Gastrocnemius medialis (tissue), 4 donors: ENCODE measurements around the gene WSCD2. TPM values are rescaled to one million over a fixed set of nuclear protein-coding genes. Genes with fewer than 3 reads are reported as not detected.

Source experiments
- ATAC-seq, 2 donors: fragments of 150-250 bp; one replicate each; pipeline ENCODE4 v1.9.1; 2016
- DNase-seq, 2 donors: peaks; one replicate each; pipeline ENCODE4 v3.0.0-alpha.2; 2019
- H3K27ac ChIP-seq, 4 donors: fragments of 200-600 bp; sonication (generic); 1 replicate in 1 of 4; 2 replicates in 3 of 4; pipeline ENCODE4 v1.5.1; 2016 to 2018; ENCODE audit warnings: mild to moderate bottlenecking in 2 of 4, moderate library complexity in 1 of 4
- H3K27me3 ChIP-seq, 3 donors: fragments of 200-600 bp; sonication (generic) in 2 of 3; 1 replicate in 1 of 3; 2 replicates in 2 of 3; pipeline versions ENCODE4 v1.5.1 to v1.6.0; 2016 to 2019; ENCODE audit warnings: mild to moderate bottlenecking in 1 of 3, moderate library complexity in 1 of 3
- H3K36me3 ChIP-seq, 2 donors: fragments of 200-600 bp; sonication (generic) in 1 of 2; one replicate each; pipeline ENCODE4 v1.5.1; 2017 to 2018
- H3K4me1 ChIP-seq, 2 donors: fragments of 200-600 bp; sonication (generic) in 1 of 2; one replicate each; pipeline ENCODE4 v1.5.1; 2016 to 2017; ENCODE audit warnings: mild to moderate bottlenecking in 2 of 2
- H3K4me3 ChIP-seq, 4 donors: fragments of 200-600 bp; sonication (generic) in 3 of 4; 1 replicate in 1 of 4; 2 replicates in 3 of 4; pipeline ENCODE4 v1.5.1; 2016 to 2019; ENCODE audit warnings: mild to moderate bottlenecking in 2 of 4
- H3K9me3 ChIP-seq, 3 donors: fragments of 200-600 bp; sonication (generic) in 2 of 3; 1 replicate in 1 of 3; 2 replicates in 2 of 3; pipeline ENCODE4 v1.5.1; 2016 to 2019
- CTCF ChIP-seq, 5 experiments: fragments of 450-650 bp in 3 of 5; fragments of 200-600 bp in 2 of 5; sonication (generic) in 2 of 5; IDR thresholded peaks in 4 of 5; conservative IDR thresholded peaks in 1 of 5; 1 replicate in 4 of 5; 2 replicates in 1 of 5; pipeline ENCODE4 v1.5.1; 2016 to 2019; ENCODE audit warnings: antibody characterized with exemption in 5 of 5, mild to moderate bottlenecking in 3 of 5, moderate library complexity in 3 of 5
- POLR2A ChIP-seq, 2 donors: fragments of 450-650 bp; IDR thresholded peaks; one replicate each; pipeline ENCODE4 v1.6.1; 2017; ENCODE audit warnings: antibody characterized with exemption in 2 of 2, mild to moderate bottlenecking in 2 of 2, moderate library complexity in 2 of 2
- in situ Hi-C, 4 donors: fragments of 200-750 bp; cut with MboI; loops; one replicate each; pipeline versions ENCODE4 v1.15.0 to v1.8.0; 2017; ENCODE audit warnings: low sequenced_read_pairs in 4 of 4
- intact Hi-C: fragments of 100-400 bp; cut with DNase I; formaldehyde crosslinking; loops from one replicate; pipeline ENCODE4 v1.15.1; 2023; ENCODE audit warnings: low total_unique reads
- total RNA-seq, 4 donors: library from RNA; depleted of rRNA; stranded (reverse); fragments of >200 nt; gene quantifications; one replicate each; pipeline versions ENCODE4 v1.1.0 to v1.2.3, GENCODE V29; 2016

The WSCD2 gene
- total RNA-seq, 4 donors from 2014 or later = 0.10 TPM; not detected in 3

- TF ChIP-seq CTCF (IDR thresholded peaks at IDR 0.05 in 4 of 5, conservative IDR thresholded peaks at IDR 0.05 in 1 of 5) (no peak), POLR2A (IDR thresholded peaks at IDR 0.05) (no peak)
- H3K36me3 ChIP-seq = no peaks in the 10 kb centered on the region
- no peak for ATAC-seq
- no peaks in the 10 kb centered on the region for H3K27me3 ChIP-seq
- H3K4me3 ChIP-seq = no peak overlapping the region
- H3K4me1 ChIP-seq = no peaks in the 10 kb centered on the region
- no peak overlapping the region for H3K27ac ChIP-seq
- intact Hi-C loops (no loop called here), in situ Hi-C loops (no loop called here)
- no peaks in the 10 kb centered on the region for H3K9me3 ChIP-seq
- no peak for DNase-seq
These were observed 9.7 kb upstream of the WSCD2 start for GRCh38 chr12:108119126-108119973.

- Histone ChIP-seq H3K27ac (no peak overlapping the region), H3K27me3 (no peaks in the 10 kb centered on the region), H3K36me3 (no peaks in the 10 kb centered on the region), H3K4me3 (no peak overlapping the region), H3K9me3 (no peaks in the 10 kb centered on the region), H3K4me1 (no peaks in the 10 kb centered on the region)
- no peak for ATAC-seq
- no peak for TF ChIP-seq CTCF (IDR thresholded peaks at IDR 0.05 in 4 of 5, conservative IDR thresholded peaks at IDR 0.05 in 1 of 5)
- no peak for TF ChIP-seq POLR2A (IDR thresholded peaks at IDR 0.05)
- intact Hi-C loops (no loop called here), in situ Hi-C loops (no loop called here)
- no peak for DNase-seq
These were observed 8.9 kb upstream of the WSCD2 start for GRCh38 chr12:108119974-108120862.

GRCh38 chr12:108120863-108121165 lies 8.3 kb upstream of the WSCD2 start:
- Histone ChIP-seq H3K36me3 (no peaks in the 10 kb centered on the region), H3K4me3 (no peak overlapping the region), H3K27ac (no peak overlapping the region), H3K27me3 (peaks cover 0 to 3% (median 1%) of the 10 kb centered on the region in 3 donors), H3K4me1 (no peaks in the 10 kb centered on the region), H3K9me3 (no peaks in the 10 kb centered on the region)
- in situ Hi-C loops (no loop called here), intact Hi-C loops (no loop called here)
- ATAC-seq (no peak), DNase-seq (no peak)
- TF ChIP-seq CTCF (IDR thresholded peaks at IDR 0.05 in 4 of 5, conservative IDR thresholded peaks at IDR 0.05 in 1 of 5) (no peak), POLR2A (IDR thresholded peaks at IDR 0.05) (no peak)

- in situ Hi-C loops = no loop called here
- H3K27me3 ChIP-seq = peaks cover 0 to 6% (median 5%) of the 10 kb centered on the region in 3 donors
- intact Hi-C loops = no loop called here
These were observed 7.8 kb upstream of the WSCD2 start for GRCh38 chr12:108121320-108121719.

More at GRCh38 chr12:108121320-108121719, 7.8 kb upstream of the WSCD2 start:
- no peak for ATAC-seq
- TF ChIP-seq POLR2A (IDR thresholded peaks at IDR 0.05) = no peak
- no peak for TF ChIP-seq CTCF (IDR thresholded peaks at IDR 0.05 in 4 of 5, conservative IDR thresholded peaks at IDR 0.05 in 1 of 5)
- no peaks in the 10 kb centered on the region for H3K4me1 ChIP-seq
- H3K36me3 ChIP-seq = no peaks in the 10 kb centered on the region
- no peak for DNase-seq
- H3K9me3 ChIP-seq = no peaks in the 10 kb centered on the region
- no peak overlapping the region for H3K4me3 ChIP-seq
- no peak overlapping the region for H3K27ac ChIP-seq
